ENCODE measurements around the gene SYNGR2. TPM values are rescaled to one million over a fixed set of nuclear protein-coding genes. Genes with fewer than 3 reads are reported as not detected.

Gene SYNGR2
- total and polyA plus RNA-seq, 7 donors: 14.7 to 280 (median 23.5) TPM

DNA sequence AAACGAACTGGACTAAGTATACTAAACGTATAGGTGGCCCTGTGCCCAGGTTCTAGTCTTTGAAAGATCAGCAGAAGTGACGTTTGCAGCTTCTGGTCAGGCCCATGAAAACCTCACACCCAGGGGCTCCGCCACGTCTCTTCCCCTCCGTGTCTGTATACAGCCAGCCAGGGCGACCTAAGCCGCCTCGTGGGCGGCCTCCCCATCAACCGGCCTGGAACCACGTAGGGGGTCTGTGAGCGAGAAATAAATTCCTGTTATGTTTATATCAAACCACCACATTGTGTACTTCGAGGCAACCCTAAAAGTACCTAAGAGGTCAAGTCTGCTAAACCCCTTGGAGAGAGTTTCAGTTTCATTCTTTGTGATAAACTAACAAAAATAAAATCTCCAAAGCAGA is 11.7 kb downstream of the SYNGR2 start:
- TF ChIP-seq POLR2AphosphoS5 (IDR thresholded peaks at IDR 0.05): no peak
- TF ChIP-seq, protein P1, sequence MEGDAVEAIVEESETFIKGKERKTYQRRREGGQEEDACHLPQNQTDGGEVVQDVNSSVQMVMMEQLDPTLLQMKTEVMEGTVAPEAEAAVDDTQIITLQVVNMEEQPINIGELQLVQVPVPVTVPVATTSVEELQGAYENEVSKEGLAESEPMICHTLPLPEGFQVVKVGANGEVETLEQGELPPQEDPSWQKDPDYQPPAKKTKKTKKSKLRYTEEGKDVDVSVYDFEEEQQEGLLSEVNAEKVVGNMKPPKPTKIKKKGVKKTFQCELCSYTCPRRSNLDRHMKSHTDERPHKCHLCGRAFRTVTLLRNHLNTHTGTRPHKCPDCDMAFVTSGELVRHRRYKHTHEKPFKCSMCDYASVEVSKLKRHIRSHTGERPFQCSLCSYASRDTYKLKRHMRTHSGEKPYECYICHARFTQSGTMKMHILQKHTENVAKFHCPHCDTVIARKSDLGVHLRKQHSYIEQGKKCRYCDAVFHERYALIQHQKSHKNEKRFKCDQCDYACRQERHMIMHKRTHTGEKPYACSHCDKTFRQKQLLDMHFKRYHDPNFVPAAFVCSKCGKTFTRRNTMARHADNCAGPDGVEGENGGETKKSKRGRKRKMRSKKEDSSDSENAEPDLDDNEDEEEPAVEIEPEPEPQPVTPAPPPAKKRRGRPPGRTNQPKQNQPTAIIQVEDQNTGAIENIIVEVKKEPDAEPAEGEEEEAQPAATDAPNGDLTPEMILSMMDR (IDR thresholded peaks at IDR 0.05): no peak
- TF ChIP-seq EP300 (IDR thresholded peaks at IDR 0.05): no peak
- TF ChIP-seq POLR2A (IDR thresholded peaks at IDR 0.05): no peak
- Histone ChIP-seq H3K4me3 (peak overlapping the region in 1 of 4 donors; percentile 13), H3K27ac (peak overlapping the region; percentile 55 to 92 (median 60)), H3K4me1 (peaks cover 0 to 53% (median 34%) of the 10 kb centered on the region in 4 donors), H3K27me3 (no peaks in the 10 kb centered on the region), H3K36me3 (no peaks in the 10 kb centered on the region), H3K9me3 (no peaks in the 10 kb centered on the region)
- intact Hi-C loops (cut with DNase I): no loop called here
- 67 to 74% methylated on average over 14 of the region's 14 CpGs for WGBS, 2 donors
- no peak for DNase-seq

DNA sequence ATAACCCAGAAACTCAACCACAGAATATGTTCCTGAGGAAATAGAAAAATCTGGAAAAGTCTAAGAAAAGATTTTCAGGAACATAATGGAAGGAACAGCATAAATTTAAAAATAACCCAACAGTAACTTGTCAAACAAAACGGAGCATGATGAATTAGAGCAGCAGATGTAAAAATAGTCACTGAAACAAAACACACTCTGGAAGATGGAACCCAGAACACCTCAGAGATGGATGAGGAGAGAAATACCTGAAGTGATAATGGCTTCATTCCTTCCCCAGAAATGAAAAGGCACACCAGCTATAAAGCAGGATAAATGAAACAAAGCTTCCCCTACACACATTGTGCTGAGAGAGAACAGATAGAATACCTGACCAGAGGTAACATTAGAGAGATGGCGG is 12.1 kb downstream of the SYNGR2 start:
- no peaks in the 10 kb centered on the region for H3K36me3 ChIP-seq
- peak overlapping the region in 1 of 4 donors; percentile 13 for H3K4me3 ChIP-seq
- peak overlapping the region in 3 of 4 donors; percentile 55 to 92 (median 64) for H3K27ac ChIP-seq
- H3K27me3 ChIP-seq: no peaks in the 10 kb centered on the region
- intact Hi-C loops (cut with DNase I): no loop called here
- H3K9me3 ChIP-seq: no peaks in the 10 kb centered on the region
- 74 to 87% methylated on average over 2 of the region's 2 CpGs for WGBS, 2 donors
- peak in 1 of 4 donors; percentile 12 for TF ChIP-seq EP300 (IDR thresholded peaks at IDR 0.05)
- TF ChIP-seq, protein P1 (IDR thresholded peaks at IDR 0.05): no peak
- TF ChIP-seq POLR2A (IDR thresholded peaks at IDR 0.05): no peak
- TF ChIP-seq POLR2AphosphoS5 (IDR thresholded peaks at IDR 0.05): peak; percentile 72 to 92 (median 80)
- DNase-seq: no peak
- peaks cover 0 to 53% (median 33%) of the 10 kb centered on the region in 4 donors for H3K4me1 ChIP-seq

DNA sequence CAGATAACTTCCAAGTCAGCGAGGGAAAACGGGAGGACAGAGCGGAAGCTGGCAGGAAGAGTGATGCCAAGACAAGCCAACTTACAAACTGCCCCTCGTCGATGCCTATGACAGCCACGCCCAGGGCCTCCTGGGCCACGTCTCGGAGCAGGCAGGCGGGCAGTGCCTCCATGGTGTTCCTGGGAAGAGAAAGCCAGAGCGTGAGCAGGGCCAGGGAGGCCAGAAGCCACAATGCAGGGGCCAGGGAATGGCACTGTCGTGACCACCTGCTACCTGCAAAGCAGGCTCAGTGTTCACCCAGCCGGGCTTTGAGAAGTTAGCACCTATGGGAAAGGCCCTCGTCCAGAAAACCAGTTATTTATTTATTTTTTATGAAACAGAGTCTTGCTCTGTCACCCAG is 14.1 kb downstream of the SYNGR2 start:
- intact Hi-C loops (cut with DNase I): no loop called here
- Histone ChIP-seq H3K4me3 (no peak overlapping the region), H3K27me3 (no peaks in the 10 kb centered on the region), H3K36me3 (no peaks in the 10 kb centered on the region), H3K27ac (peak overlapping the region in 1 of 4 donors; percentile 82), H3K9me3 (no peaks in the 10 kb centered on the region), H3K4me1 (peaks cover 0 to 58% (median 44%) of the 10 kb centered on the region in 4 donors)
- WGBS, 2 donors: 93 to 96% methylated on average over 13 of the region's 13 CpGs
- no peak for DNase-seq
- TF ChIP-seq EP300 (IDR thresholded peaks at IDR 0.05): no peak

DNA sequence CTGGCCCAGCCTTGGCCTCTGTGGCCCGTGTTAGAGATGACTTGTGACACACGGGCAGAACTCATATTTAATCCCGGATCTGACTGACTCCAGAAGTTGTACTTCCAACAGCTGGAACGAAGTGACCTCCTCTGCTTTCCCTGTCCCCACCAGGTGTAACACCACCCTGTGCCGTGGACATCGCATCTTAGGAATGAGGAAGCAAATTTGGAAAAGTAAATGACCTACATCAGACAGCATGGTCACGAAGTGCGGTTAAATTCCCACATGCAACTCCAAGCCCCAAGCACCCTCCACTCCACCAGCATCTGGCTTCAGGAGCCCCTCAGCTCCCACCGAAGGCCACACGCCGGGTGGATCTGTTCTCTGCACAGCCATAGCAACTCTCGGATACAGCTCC is 15.5 kb downstream of the SYNGR2 start:
- peaks cover 0 to 60% (median 44%) of the 10 kb centered on the region in 4 donors for H3K4me1 ChIP-seq
- H3K27ac ChIP-seq: peak overlapping the region in 3 of 4 donors; percentile 18 to 82 (median 46)
- WGBS, 2 donors: 82 to 87% methylated on average over 12 of the region's 12 CpGs
- intact Hi-C loops (cut with DNase I): no loop called here
- H3K4me3 ChIP-seq: no peak overlapping the region
- H3K9me3 ChIP-seq: no peaks in the 10 kb centered on the region
- no peaks in the 10 kb centered on the region for H3K27me3 ChIP-seq
- DNase-seq: no peak
- H3K36me3 ChIP-seq: no peaks in the 10 kb centered on the region
- TF ChIP-seq POLR2AphosphoS5 (IDR thresholded peaks at IDR 0.05): no peak

DNA sequence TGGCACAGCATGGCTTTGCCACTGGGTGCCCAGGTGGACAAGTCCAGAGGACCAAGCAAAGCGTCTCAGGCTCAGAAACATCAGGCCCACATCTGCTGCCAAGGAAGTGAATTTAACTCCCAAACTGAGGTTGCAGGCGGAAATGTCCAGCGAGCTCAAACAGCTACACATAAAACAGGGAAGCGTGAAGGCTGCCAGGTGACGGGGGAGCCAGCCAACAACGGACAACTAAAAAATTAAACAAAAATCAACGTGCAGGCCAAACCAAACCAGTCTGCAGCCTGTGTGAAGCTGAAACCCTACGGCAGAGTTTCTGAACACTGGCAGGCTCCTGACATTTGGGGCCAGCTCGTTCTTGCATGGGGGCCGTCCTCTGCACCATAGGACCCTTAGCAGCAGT is 16.0 kb downstream of the SYNGR2 start:
- H3K4me1 ChIP-seq: peaks cover 0 to 58% (median 43%) of the 10 kb centered on the region in 4 donors
- H3K9me3 ChIP-seq: no peaks in the 10 kb centered on the region
- 76 to 86% methylated on average over 10 of the region's 10 CpGs for WGBS, 2 donors
- intact Hi-C loops (cut with DNase I): no loop called here
- no peaks in the 10 kb centered on the region for H3K36me3 ChIP-seq
- no peak for TF ChIP-seq POLR2A (IDR thresholded peaks at IDR 0.05)
- TF ChIP-seq, protein P1 (IDR thresholded peaks at IDR 0.05): no peak
- TF ChIP-seq EP300 (IDR thresholded peaks at IDR 0.05): no peak
- no peak for TF ChIP-seq POLR2AphosphoS5 (IDR thresholded peaks at IDR 0.05)
- no peak overlapping the region for H3K4me3 ChIP-seq
- peak; percentile 85 for DNase-seq
- peak overlapping the region in 3 of 4 donors; percentile 18 to 82 (median 46) for H3K27ac ChIP-seq
- H3K27me3 ChIP-seq: no peaks in the 10 kb centered on the region

DNA sequence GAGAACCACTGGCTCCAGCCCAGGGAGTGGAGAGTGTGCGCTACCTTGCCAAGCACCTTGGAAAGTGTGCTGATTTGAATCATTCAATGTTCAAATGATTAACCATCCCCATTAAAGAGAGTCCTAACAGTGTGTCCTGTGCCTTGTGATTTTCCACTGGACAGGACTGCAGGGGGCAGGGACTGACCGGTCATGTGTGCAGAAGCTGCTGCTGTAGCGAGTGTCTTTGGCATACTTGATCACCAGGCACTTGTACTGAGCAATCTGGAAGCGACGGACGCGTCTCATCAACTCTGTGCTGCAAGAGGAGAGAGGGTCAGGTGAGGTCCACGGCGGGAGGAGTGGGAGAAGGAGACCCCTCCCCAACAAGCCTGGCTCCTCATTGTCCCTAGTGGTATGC is 16.5 kb downstream of the SYNGR2 start:
- H3K36me3 ChIP-seq: no peaks in the 10 kb centered on the region
- WGBS, 2 donors: 88 to 89% methylated on average over 9 of the region's 9 CpGs
- H3K4me3 ChIP-seq: no peak overlapping the region
- H3K9me3 ChIP-seq: no peaks in the 10 kb centered on the region
- intact Hi-C loops (cut with DNase I): no loop called here
- TF ChIP-seq, protein P1 (IDR thresholded peaks at IDR 0.05): no peak
- no peak for TF ChIP-seq EP300 (IDR thresholded peaks at IDR 0.05)
- TF ChIP-seq POLR2AphosphoS5 (IDR thresholded peaks at IDR 0.05): no peak
- TF ChIP-seq POLR2A (IDR thresholded peaks at IDR 0.05): no peak
- H3K27ac ChIP-seq: peak overlapping the region in 3 of 4 donors; percentile 18 to 82 (median 46)
- DNase-seq: no peak
- no peaks in the 10 kb centered on the region for H3K27me3 ChIP-seq
- peaks cover 0 to 53% (median 39%) of the 10 kb centered on the region in 4 donors for H3K4me1 ChIP-seq
